ENCODE results near the gene MORF4L2.

MORF4L2 gene

GRCh38 chrX:103686199-103687072 lies at the start of gene MORF4L2:
Gene MORF4L2, minus strand, starts transcription at chrX:103686699. Its CDS starts 9,672 bp downstream, at chrX:103677027.
- peak; percentile 97 for DNase-seq

GRCh38 chrX:103734125-103734760 lies 47.7 kb upstream of the MORF4L2 start:
- DNase-seq, result no peak

- DNase-seq, result no peak
These were observed 46.5 kb upstream of the MORF4L2 start for GRCh38 chrX:103733017-103733416.

GRCh38 chrX:103730796-103731493 lies 44.4 kb upstream of the MORF4L2 start:
- no peak for DNase-seq

- no peak for DNase-seq
These were observed 43.8 kb upstream of the MORF4L2 start for GRCh38 chrX:103730147-103730795.

GRCh38 chrX:103729015-103729414 lies 42.5 kb upstream of the MORF4L2 start:
- DNase-seq, result no peak

- DNase-seq, result no peak
These were observed 40.6 kb upstream of the MORF4L2 start for GRCh38 chrX:103727115-103727514.

GRCh38 chrX:103726477-103726876 lies 40.0 kb upstream of the MORF4L2 start:
- DNase-seq, result no peak

- DNase-seq, result no peak
These were observed 36.0 kb upstream of the MORF4L2 start for GRCh38 chrX:103722505-103722904.

GRCh38 chrX:103718120-103718519 lies 31.6 kb upstream of the MORF4L2 start:
- DNase-seq, result no peak

- DNase-seq, result no peak
These were observed 30.5 kb upstream of the MORF4L2 start for GRCh38 chrX:103716962-103717361.

GRCh38 chrX:103710609-103711008 lies 24.1 kb upstream of the MORF4L2 start, which contains the start of gene TMEM31:
Gene TMEM31, plus strand, starts transcription at chrX:103710909. Its CDS starts 1,350 bp downstream, at chrX:103712259.
- no peak for DNase-seq

- no peak for DNase-seq
These were observed 18.4 kb upstream of the MORF4L2 start for GRCh38 chrX:103704863-103705262.

GRCh38 chrX:103699243-103699642 lies 12.7 kb upstream of the MORF4L2 start:
- no peak for DNase-seq

- DNase-seq, result no peak
These were observed 11.2 kb upstream of the MORF4L2 start for GRCh38 chrX:103697687-103698086.

- no peak for DNase-seq
These were observed 4.6 kb upstream of the MORF4L2 start for GRCh38 chrX:103691059-103691458.

- DNase-seq, result no peak
These were observed 2.4 kb upstream of the MORF4L2 start for GRCh38 chrX:103688946-103689345.

GRCh38 chrX:103687696-103688201 lies 1.2 kb upstream of the MORF4L2 start:
- peak; percentile 50 for DNase-seq

- DNase-seq, result peak; percentile 88
These were observed 685 bp upstream of the MORF4L2 start for GRCh38 chrX:103687073-103687695.

GRCh38 chrX:103685396-103685795 lies 1.1 kb downstream of the MORF4L2 start:
- no peak for DNase-seq

GRCh38 chrX:103681443-103681842 lies 5.1 kb downstream of the MORF4L2 start:
- no peak for DNase-seq

Measured in CD4-positive, alpha-beta T cell treated with Interferon gamma for 1 hour (primary cell).